Activated B cell treated with CpG ODN at 0.5 μM for 24 hours (primary cell): ENCODE data around the gene GPATCH2L. TPM values are rescaled to one million over a fixed set of nuclear protein-coding genes. Genes with fewer than 3 reads are reported as not detected.

ENCODE experiments used
- ATAC-seq: fragments of 200-7000 bp; cut with Tn5 transposase; one replicate; pipeline ENCODE4 v1.10.0; 2021; ENCODE audit warnings: low read depth, mild to moderate bottlenecking, moderate library complexity
- CTCF ChIA-PET: fragments of 350-600 bp; sonication (Branson Sonifier 250); formaldehyde crosslinking; loops from one replicate; lab custom pipeline; 2021; ENCODE audit warnings: antibody characterized with exemption; lab: Charles Lee
- POLR2A ChIA-PET: fragments of 350-600 bp; sonication (Branson Sonifier 250); formaldehyde crosslinking; loops from one replicate; lab custom pipeline; 2021; ENCODE audit warnings: antibody characterized with exemption; lab: Charles Lee
- DNase-seq: peaks from one replicate; pipeline ENCODE4 v3.0.0; 2022
- H3K27ac Mint-ChIP-seq: one replicate; pipeline ENCODE4 v1.8.0; 2020; ENCODE audit warnings: mixed read lengths
- H3K27me3 Mint-ChIP-seq: one replicate; pipeline ENCODE4 v1.8.0; 2021; ENCODE audit warnings: mixed read lengths
- H3K36me3 Mint-ChIP-seq: one replicate; pipeline ENCODE4 v1.8.0; 2021; ENCODE audit warnings: low read depth, mixed read lengths
- H3K4me1 Mint-ChIP-seq: one replicate; pipeline ENCODE4 v1.8.0; 2021; ENCODE audit warnings: mixed read lengths
- H3K4me3 Mint-ChIP-seq: one replicate; pipeline ENCODE4 v1.8.0; 2020; ENCODE audit warnings: mild to moderate bottlenecking, mixed read lengths
- H3K9me3 Mint-ChIP-seq: one replicate; pipeline ENCODE4 v1.8.0; 2020; ENCODE audit warnings: mixed read lengths
- intact Hi-C: fragments of 100-400 bp; cut with micrococcal nuclease; formaldehyde crosslinking; loops from one replicate; pipeline ENCODE4 v1.15.1; 2024
- total RNA-seq: library from RNA; stranded (reverse); gene quantifications from 2 replicates; pipeline ENCODE4 v1.2.3, GENCODE V29; 2022
- TF ChIP-seq, protein P1 (sequence below): fragments of 200-600 bp; IDR thresholded peaks from one replicate; pipeline ENCODE4 v1.8.0; 2022; ENCODE audit warnings: antibody characterized with exemption, mild to moderate bottlenecking

GPATCH2L gene
- total RNA-seq, 1 donor from 2014 or later = 82.3 TPM

DNA sequence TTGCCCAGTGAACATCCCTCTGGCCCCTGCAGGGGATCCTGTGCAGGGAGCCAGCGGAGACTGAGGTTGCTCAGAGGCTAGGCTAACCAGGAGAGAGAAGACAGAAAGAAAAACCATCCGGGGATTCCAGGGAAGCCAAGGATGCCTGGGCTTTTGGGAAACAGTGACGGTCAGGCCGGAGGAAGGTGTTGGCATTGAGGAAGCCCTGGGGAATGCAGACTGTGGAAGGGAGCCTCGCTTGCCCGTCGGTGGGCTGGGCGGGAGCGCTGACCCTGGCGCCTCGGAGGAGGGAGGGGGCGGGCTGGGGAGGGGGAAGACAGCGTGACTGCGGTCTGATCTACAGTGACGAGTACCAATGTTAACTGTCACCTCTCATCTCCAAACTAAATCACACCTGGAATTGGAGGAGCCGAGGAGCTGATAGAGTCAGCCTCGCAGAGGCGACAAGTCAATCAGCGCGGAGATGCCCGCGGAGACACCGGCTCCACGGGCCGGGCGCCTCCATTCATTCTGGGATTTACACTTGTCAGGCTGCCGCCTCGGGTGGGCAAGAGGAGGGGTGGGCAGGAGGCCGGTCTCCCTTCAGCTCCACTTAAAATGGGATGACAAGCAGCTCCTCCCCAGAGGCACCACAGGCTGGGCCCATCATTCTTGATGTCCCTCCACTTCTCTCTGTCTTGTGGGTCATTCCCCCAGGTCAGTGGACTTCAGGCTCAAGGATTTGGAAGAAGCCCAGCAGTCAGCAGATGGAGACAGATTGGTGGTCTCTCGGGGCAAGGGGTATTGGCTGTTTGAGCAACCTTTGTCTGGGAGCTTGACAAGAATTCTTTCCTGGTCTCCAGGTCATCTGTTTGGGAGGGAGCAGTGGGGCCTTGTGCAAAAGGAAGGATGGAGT, 20.4 kb upstream of the GPATCH2L start:
- TF ChIP-seq, protein P1, sequence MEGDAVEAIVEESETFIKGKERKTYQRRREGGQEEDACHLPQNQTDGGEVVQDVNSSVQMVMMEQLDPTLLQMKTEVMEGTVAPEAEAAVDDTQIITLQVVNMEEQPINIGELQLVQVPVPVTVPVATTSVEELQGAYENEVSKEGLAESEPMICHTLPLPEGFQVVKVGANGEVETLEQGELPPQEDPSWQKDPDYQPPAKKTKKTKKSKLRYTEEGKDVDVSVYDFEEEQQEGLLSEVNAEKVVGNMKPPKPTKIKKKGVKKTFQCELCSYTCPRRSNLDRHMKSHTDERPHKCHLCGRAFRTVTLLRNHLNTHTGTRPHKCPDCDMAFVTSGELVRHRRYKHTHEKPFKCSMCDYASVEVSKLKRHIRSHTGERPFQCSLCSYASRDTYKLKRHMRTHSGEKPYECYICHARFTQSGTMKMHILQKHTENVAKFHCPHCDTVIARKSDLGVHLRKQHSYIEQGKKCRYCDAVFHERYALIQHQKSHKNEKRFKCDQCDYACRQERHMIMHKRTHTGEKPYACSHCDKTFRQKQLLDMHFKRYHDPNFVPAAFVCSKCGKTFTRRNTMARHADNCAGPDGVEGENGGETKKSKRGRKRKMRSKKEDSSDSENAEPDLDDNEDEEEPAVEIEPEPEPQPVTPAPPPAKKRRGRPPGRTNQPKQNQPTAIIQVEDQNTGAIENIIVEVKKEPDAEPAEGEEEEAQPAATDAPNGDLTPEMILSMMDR = no peak
- Mint-ChIP-seq H3K27me3 (peaks cover 48% of the 10 kb centered on the region), H3K36me3 (no peaks in the 10 kb centered on the region), H3K27ac (no peak overlapping the region), H3K4me3 (no peak overlapping the region), H3K4me1 (no peaks in the 10 kb centered on the region), H3K9me3 (no peaks in the 10 kb centered on the region)
- ChIA-PET CTCF (no interaction called here), POLR2A (no interaction called here)
- no peak for DNase-seq
- ATAC-seq = no peak
- intact Hi-C loops = no loop called here

DNA sequence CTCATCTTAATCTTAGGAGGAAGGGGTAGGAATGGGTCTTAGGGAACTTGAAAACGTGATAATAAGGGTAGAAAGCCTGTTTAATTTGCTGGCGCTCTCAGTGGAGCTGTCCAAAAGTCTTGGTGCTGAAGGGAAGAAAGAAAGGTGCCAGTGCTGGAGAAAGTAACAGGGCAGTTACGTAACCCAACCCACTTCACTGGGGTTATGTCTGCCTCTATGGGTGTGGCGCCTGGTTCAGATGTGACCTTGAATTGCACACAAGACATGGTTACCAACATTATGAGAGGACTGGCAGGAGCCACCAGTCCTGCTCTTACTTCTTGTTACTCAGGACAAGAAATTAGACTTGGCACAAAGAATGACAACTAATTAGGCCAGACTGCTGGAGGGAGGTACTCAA, 18.6 kb upstream of the GPATCH2L start:
- Mint-ChIP-seq H3K27ac (no peak overlapping the region), H3K4me1 (peaks cover 2% of the 10 kb centered on the region), H3K4me3 (no peak overlapping the region), H3K36me3 (no peaks in the 10 kb centered on the region), H3K27me3 (peaks cover 59% of the 10 kb centered on the region), H3K9me3 (no peaks in the 10 kb centered on the region)
- ChIA-PET CTCF (no interaction called here), POLR2A (no interaction called here)
- intact Hi-C loops = no loop called here
- DNase-seq (no peak), ATAC-seq (no peak)
- TF ChIP-seq, protein P1 = no peak

GRCh38 chr14:76134231-76134630, 17.5 kb upstream of the GPATCH2L start:
- TF ChIP-seq, protein P1 = no peak
- Mint-ChIP-seq H3K27me3 (peaks cover 63% of the 10 kb centered on the region), H3K4me3 (no peak overlapping the region), H3K27ac (no peak overlapping the region), H3K9me3 (no peaks in the 10 kb centered on the region), H3K4me1 (peaks cover 6% of the 10 kb centered on the region), H3K36me3 (no peaks in the 10 kb centered on the region)
- ChIA-PET CTCF (no interaction called here), POLR2A (no interaction called here)
- DNase-seq (no peak), ATAC-seq (no peak)
- intact Hi-C loops = no loop called here

GRCh38 chr14:76135722-76136121, 16.0 kb upstream of the GPATCH2L start:
- DNase-seq = no peak
- Mint-ChIP-seq H3K27ac (no peak overlapping the region), H3K27me3 (peaks cover 69% of the 10 kb centered on the region), H3K4me3 (no peak overlapping the region), H3K4me1 (peaks cover 7% of the 10 kb centered on the region), H3K9me3 (no peaks in the 10 kb centered on the region), H3K36me3 (no peaks in the 10 kb centered on the region)
- ChIA-PET POLR2A (no interaction called here), CTCF (no interaction called here)
- TF ChIP-seq, protein P1 = no peak
- intact Hi-C loops = no loop called here
- no peak for ATAC-seq

DNA sequence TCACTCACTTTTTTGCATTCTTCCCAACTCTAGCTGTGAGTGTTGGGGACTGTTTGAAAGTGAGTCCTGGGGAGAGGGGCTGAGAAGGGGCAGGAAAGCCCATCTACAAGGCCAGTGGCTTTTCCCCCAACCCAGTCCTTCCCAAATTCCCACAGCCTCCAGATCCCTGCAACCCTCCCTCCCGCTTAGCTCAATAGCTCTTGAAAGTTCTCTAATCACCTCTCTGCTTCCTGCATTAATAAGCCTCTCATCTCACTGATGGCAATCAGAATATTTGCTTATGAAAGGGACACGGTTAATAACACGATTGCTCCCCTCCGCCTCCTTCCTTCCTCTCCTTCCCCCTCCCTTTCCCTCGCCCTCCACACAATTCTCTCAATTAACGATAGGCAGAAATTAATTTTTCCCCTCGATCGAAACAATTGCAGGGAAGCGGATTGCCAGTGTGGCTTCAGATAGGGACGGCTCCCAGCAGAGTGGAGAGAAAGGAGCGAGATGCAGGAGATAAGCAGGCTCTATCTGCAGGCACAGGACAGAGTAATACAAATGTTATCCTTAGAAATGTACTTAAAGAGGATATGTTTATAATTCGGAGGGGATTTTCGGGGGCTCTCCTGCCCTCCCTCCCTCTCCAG, 15.1 kb upstream of the GPATCH2L start:
- H3K27ac Mint-ChIP-seq = no peak overlapping the region
- H3K4me3 Mint-ChIP-seq = no peak overlapping the region
- POLR2A ChIA-PET = no interaction called here
- peaks cover 1% of the 10 kb centered on the region for H3K9me3 Mint-ChIP-seq
- intact Hi-C loops = no loop called here
- CTCF ChIA-PET = no interaction called here
- peaks cover 70% of the 10 kb centered on the region for H3K27me3 Mint-ChIP-seq
- TF ChIP-seq, protein P1 = no peak
- no peaks in the 10 kb centered on the region for H3K36me3 Mint-ChIP-seq
- H3K4me1 Mint-ChIP-seq = peaks cover 7% of the 10 kb centered on the region
- DNase-seq = no peak
- ATAC-seq = no peak
